Measurements from ENCODE around the gene MICAL1. TPM values are rescaled to one million over a fixed set of nuclear protein-coding genes. Genes with fewer than 3 reads are reported as not detected.

Gene MICAL1
- total RNA-seq, 1 donor from 2014 or later = 50.6 TPM

- Histone ChIP-seq H3K27ac (no peak overlapping the region), H3K79me2 (ENCODE audit: low read depth) (no peaks in the 10 kb centered on the region), H3K9me3 (ENCODE audit: low read depth) (no peaks in the 10 kb centered on the region), H3K27me3 (no peaks in the 10 kb centered on the region), H3K9ac (no peak overlapping the region), H3K4me3 (no peak overlapping the region), H3K4me1 (no peaks in the 10 kb centered on the region), H4K20me1 (ENCODE audit: low read depth) (peaks cover 4% of the 10 kb centered on the region), H2AFZ (replicated peaks) (no peak overlapping the region), H3F3A (ENCODE audit: low read depth) (no peaks in the 10 kb centered on the region), H3K4me2 (no peak overlapping the region), H3K36me3 (no peaks in the 10 kb centered on the region)
- DNase-seq (ENCODE audit: low spot score) = no peak
- TF ChIP-seq EZH2 (IDR thresholded peaks at IDR 0.05) (no peak), CTCF (IDR thresholded peaks at IDR 0.05) (no peak), EZH2phosphoT487 (IDR thresholded peaks at IDR 0.05) (no peak)
- Mint-ChIP-seq H3K4me3 (no peak overlapping the region), H3K36me3 (peaks cover 21% of the 10 kb centered on the region), H3K4me1 (peaks cover 5% of the 10 kb centered on the region), H3K27ac (no peak overlapping the region), H3K9me3 (no peaks in the 10 kb centered on the region), H3K27me3 (ENCODE audit: insufficient read depth, low read depth) (peaks cover 9% of the 10 kb centered on the region)
Observed at GRCh38 chr6:109447087-109447486, 8.5 kb downstream of the MICAL1 start.

- Mint-ChIP-seq H3K36me3 (peaks cover 17% of the 10 kb centered on the region), H3K4me3 (no peak overlapping the region), H3K27ac (no peak overlapping the region), H3K4me1 (peaks cover 11% of the 10 kb centered on the region), H3K9me3 (no peaks in the 10 kb centered on the region), H3K27me3 (ENCODE audit: insufficient read depth, low read depth) (peaks cover 9% of the 10 kb centered on the region)
- Histone ChIP-seq H3K79me2 (ENCODE audit: low read depth) (no peaks in the 10 kb centered on the region), H3K4me1 (peaks cover 5% of the 10 kb centered on the region), H3K27ac (no peak overlapping the region), H3K36me3 (no peaks in the 10 kb centered on the region), H3K4me2 (no peak overlapping the region), H2AFZ (replicated peaks) (no peak overlapping the region), H3K9me3 (ENCODE audit: low read depth) (no peaks in the 10 kb centered on the region), H3F3A (ENCODE audit: low read depth) (peaks cover under 1% of the 10 kb centered on the region), H3K9ac (no peak overlapping the region), H3K27me3 (no peaks in the 10 kb centered on the region), H3K4me3 (no peak overlapping the region), H4K20me1 (ENCODE audit: low read depth) (peaks cover 4% of the 10 kb centered on the region)
- no peak for DNase-seq (ENCODE audit: low spot score)
- no peak for TF ChIP-seq EZH2phosphoT487 (IDR thresholded peaks at IDR 0.05)
- no peak for TF ChIP-seq CTCF (IDR thresholded peaks at IDR 0.05)
- TF ChIP-seq EZH2 (IDR thresholded peaks at IDR 0.05) = no peak
Observed at GRCh38 chr6:109446541-109446940, 9.0 kb downstream of the MICAL1 start.

DNA sequence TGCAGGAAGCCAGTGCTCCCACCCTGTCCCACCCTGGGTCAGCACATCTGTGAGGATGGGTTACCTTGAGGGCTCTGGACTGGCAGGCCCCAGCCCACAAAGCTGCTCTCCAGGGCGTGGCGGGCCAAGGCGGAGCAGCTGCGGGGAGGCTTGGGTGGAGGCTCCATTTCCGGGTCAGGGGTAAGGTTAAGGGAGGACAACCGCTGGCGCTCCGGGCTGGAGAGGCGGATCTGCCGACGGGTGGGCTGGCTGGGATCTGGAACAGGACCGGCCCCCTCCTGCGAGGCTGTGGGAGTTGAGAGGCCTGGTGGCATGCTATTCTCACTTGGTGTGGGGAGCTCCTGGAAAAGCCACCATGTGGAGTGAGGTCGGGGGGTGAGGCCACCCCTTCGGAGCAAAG is 9.5 kb downstream of the MICAL1 start:
- peaks cover 10% of the 10 kb centered on the region for H3K27me3 Mint-ChIP-seq (ENCODE audit: insufficient read depth, low read depth)
- Histone ChIP-seq H3K9ac (no peak overlapping the region), H3K27me3 (no peaks in the 10 kb centered on the region), H3K79me2 (ENCODE audit: low read depth) (no peaks in the 10 kb centered on the region), H3F3A (ENCODE audit: low read depth) (peaks cover 5% of the 10 kb centered on the region), H3K27ac (no peak overlapping the region), H3K9me3 (ENCODE audit: low read depth) (no peaks in the 10 kb centered on the region), H3K4me1 (peaks cover 7% of the 10 kb centered on the region), H4K20me1 (ENCODE audit: low read depth) (peaks cover 4% of the 10 kb centered on the region), H2AFZ (replicated peaks) (no peak overlapping the region), H3K36me3 (no peaks in the 10 kb centered on the region), H3K4me2 (no peak overlapping the region), H3K4me3 (no peak overlapping the region)
- peaks cover 15% of the 10 kb centered on the region for H3K4me1 Mint-ChIP-seq
- no peak overlapping the region for H3K4me3 Mint-ChIP-seq
- no peak for DNase-seq (ENCODE audit: low spot score)
- no peaks in the 10 kb centered on the region for H3K9me3 Mint-ChIP-seq
- TF ChIP-seq CTCF (IDR thresholded peaks at IDR 0.05) (no peak), EZH2 (IDR thresholded peaks at IDR 0.05) (no peak), EZH2phosphoT487 (IDR thresholded peaks at IDR 0.05) (no peak)
- no peak overlapping the region for H3K27ac Mint-ChIP-seq
- peaks cover 17% of the 10 kb centered on the region for H3K36me3 Mint-ChIP-seq

Data from neural progenitor cell (in vitro differentiated cells).